Pons (tissue), 1 donor: Measurements from ENCODE around the gene GPC3.
"Not testable (repeated sequence)": the region's sequence is repeated elsewhere in the genome, so short reads cannot be mapped to it uniquely, and the experiment has no call there.

ENCODE experiments used
- DNase-seq: peaks from one replicate; pipeline ENCODE4 v3.0.0-alpha.2; 2016; ENCODE audit warnings: low spot score

Gene GPC3

GRCh38 chrX:133888084-133888483 is 97.3 kb downstream of the GPC3 start:
- not testable (repeated sequence) for DNase-seq

GRCh38 chrX:133884430-133885394 is 100.7 kb downstream of the GPC3 start:
- DNase-seq, result no peak

DNA sequence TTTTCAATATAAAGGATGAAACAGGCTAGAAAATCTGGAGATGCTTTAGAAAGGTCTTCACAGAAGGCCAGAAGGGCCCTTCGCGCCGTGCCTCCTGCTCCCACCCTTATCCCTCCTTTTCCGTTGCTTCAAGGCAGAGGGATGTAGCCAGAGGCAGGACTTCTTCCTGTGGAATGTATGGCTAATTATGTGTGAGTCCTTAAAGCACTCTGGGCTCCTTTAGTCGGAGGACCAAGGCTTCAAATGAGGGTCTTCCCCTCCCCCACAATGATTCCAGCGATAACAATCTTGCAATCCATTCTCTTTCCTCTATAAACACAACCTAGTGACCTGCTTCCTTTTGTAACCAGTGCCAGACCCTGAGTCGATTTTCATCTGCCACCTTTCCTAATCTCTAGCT is 103.5 kb downstream of the GPC3 start:
- no peak for DNase-seq

GRCh38 chrX:133881007-133881406 is 104.4 kb downstream of the GPC3 start:
- no peak for DNase-seq

DNA sequence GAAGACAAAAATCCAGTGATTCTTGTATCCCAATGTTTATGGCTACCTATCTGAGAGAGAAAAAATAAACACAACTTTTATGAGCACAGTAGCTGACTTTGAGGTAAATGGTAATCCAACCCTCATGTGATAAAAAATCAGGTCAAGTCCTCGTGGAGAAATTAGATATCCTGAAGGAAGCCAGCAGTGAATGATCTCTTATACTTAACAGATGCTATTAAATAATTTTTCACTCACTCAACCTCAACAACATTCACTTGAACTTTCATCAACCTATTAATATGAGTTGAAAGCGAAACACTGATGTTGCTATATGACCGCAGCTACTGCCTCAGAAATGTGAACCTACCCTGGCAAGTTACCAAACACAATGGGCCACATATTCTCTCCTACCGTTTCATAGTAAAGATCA is 105.4 kb downstream of the GPC3 start:
- DNase-seq, result no peak

DNA sequence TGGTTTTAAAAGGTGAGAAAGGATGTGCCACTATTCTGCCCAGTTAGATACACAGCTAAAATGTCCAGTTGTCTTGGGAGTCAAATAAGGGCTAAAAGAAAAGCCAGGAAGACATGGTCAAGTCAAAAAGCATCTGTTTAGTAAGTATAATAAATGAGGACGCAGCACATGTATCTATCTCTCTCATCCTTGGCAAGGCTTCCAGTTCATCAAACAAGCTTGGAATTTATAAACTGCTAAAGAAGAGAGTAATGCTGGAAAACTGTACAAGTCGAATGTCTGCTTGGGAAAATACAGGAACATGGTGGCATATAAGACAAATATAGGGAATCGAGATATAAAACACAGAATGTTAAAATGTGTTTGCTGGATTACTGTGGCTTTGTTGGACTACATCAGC is 106.7 kb downstream of the GPC3 start:
- no peak for DNase-seq

- DNase-seq, result no peak
Observed at GRCh38 chrX:133876646-133877045, 108.7 kb downstream of the GPC3 start.

- DNase-seq, result no peak
Observed at GRCh38 chrX:133869270-133869669, 116.1 kb downstream of the GPC3 start.

GRCh38 chrX:133868682-133869081 is 116.7 kb downstream of the GPC3 start:
- DNase-seq, result no peak

- no peak for DNase-seq
Observed at GRCh38 chrX:133868250-133868649, 117.1 kb downstream of the GPC3 start.

DNA sequence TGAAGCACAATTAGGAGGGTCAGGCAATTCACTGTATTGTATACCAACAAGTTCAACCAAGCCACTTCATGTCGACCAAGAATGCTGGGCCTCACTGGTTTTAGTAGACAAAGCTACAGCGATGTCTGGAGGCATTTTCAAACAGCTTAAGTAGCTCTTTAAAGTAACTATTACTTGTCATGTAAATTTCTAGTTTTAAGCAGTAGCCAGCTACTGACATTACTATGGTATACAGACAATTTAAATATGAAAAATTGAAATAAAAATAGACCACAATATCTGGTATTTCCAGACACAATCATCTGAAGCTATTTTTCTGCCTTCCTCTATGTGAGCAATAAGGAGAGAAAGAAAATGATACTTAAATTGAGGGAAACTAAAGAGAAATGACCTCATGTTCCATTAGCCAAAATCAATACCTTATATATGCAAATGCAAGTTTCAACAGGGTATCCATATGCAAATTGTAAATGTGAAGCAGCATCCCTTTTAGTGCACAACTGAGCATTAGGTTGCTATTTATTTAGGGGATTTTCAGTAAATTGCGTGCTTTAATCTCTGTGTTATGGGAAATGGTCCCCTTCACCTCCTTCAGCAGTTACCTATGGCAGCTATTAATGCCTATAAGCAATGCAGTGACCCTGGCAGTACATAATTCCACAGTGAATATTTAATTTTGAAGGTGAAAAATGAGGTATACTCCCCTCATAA is 119.5 kb downstream of the GPC3 start:
- DNase-seq, result no peak

DNA sequence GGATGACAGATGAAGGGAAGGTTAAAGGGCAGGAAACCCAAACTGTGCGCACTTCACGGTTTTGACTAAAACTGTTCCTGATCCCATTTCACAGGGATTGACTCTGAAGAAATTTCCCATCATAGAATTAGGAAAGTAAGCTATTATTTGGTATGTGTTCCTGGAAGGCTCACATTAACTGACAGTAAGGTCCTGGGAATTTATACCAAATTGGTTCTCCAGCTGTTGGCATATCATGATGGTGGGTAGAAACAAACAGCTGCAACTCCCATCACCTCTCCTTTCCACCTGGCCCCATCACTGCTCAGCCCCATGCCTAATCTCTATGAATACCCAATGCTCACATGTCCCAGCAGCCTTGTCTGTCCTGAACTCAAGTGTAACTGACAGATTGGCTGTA is 121.2 kb downstream of the GPC3 start:
- no peak for DNase-seq

DNA sequence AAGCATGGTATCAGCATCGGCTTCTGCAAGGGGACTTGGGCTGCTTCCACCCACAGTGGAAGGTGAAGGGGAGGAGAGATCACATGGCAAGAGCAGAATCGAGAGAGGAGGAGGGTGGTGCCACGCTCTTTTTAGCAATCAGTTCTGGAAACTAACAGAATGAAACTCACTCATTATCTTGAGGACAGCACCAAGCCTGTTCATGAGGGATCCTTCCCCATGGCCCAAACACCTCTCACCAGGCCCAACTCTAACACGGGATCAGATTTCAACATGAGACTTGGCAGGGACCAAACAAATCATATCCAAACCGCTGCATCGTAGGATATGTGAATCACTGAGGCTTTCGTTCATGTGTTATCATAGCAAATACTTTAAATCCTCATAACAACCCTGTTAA is 125.5 kb downstream of the GPC3 start:
- DNase-seq, result no peak

DNA sequence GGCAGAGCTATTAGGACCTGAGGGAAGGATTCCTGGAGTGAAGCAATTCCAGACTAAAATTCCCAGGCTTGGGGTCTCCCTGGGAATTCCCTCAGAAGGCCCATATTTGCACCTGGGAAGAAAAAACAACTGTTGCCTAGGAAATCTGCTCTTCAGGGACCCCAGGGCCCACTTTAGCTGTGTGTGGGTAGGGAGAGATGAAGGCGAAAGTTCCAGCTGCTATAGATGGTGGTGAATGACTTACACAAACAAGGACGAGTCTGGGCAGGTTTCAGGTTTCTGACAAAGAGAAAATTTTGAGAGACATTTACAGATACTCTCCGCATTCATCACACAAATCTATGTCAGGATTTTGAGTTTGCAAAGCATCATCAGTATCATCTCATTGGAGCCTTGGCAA is 126.1 kb downstream of the GPC3 start:
- no peak for DNase-seq

DNA sequence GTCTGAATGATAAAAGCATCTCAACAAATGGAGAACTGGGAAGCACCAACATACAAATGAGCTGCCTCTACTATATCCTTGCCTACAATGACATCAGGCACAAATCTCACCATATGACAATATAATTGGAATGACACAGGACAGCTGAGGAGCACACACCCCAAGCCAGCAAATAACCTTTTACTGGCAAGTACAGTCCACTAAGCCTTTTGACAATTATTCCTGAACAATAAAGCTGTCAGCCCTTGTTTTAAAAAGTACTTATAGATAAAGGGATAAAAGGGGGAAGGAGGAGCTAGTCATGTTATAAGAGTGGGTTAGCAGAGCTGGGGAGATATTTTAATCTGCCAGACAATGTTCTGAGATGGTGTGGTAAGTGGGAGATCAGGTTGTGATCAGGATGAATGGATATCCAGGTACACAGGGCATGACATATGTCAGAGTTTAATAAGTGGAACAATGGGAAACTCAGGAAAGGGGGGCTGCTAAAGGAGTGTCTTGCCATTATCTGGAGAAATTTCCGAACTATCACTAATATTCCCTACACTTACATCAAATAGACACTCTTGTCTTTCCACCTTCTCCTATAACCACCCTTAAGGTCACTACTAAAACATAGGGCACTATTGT is 127.6 kb downstream of the GPC3 start:
- DNase-seq, result no peak

GRCh38 chrX:133856819-133857218 is 128.6 kb downstream of the GPC3 start:
- DNase-seq, result no peak

DNA sequence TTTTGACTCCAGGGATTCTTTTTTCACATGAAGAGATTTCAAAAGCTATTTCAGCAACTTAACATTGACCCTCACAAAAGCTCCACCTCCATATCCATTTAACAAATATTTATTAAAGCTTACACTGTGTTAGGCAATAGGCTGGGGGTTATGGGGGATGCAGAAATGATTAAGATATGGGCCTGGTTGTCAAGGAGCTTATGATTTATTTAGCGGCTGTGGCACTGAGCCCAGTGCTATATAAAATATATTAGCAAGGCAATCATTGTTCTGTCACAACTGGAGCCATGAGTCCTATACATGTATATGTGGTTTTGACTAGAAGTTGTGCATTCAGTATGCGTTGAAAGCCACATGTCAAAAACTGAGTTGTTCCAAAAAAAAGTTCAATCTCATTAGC is 131.1 kb downstream of the GPC3 start:
- no peak for DNase-seq

GRCh38 chrX:133852837-133853356 is 132.5 kb downstream of the GPC3 start:
- no peak for DNase-seq

DNA sequence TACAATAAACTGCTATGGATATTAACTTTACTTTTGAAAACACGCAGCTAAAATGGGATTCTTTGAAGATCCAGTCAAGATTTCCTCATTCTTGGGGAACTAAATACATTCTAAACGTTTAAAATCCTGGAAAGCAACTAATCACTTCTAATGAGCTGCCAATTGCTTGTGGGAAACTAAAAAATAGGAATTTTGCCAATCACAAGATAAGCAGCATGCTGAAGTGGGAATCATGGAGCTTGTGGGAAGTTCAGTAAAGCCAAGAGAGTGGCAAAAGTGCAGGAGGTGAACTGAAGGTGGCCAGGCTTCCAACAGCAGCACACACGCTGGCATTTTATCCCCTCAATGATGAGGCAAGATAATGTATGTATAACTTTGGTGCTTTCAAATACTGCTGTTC is 133.0 kb downstream of the GPC3 start:
- no peak for DNase-seq

DNA sequence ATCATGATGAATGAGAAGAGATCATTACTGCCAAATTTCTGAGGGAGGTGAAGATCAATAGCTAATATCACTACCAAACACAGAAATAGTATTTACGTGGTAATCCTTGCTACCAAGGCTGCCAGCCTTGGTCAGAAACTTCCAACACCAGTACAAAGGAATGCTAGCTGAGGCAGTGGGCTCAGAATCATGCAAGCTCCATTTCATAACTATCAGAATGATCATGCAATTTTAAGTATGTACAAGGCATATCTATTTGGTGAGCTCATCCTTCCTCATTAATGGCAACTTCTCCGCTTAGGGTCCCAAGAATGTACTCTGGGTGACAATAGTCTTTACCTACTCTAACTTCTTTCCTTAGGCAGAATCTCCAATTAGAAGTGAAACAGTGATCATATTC is 135.0 kb downstream of the GPC3 start:
- no peak for DNase-seq

- no peak for DNase-seq
Observed at GRCh38 chrX:133849676-133850075, 135.7 kb downstream of the GPC3 start.

DNA sequence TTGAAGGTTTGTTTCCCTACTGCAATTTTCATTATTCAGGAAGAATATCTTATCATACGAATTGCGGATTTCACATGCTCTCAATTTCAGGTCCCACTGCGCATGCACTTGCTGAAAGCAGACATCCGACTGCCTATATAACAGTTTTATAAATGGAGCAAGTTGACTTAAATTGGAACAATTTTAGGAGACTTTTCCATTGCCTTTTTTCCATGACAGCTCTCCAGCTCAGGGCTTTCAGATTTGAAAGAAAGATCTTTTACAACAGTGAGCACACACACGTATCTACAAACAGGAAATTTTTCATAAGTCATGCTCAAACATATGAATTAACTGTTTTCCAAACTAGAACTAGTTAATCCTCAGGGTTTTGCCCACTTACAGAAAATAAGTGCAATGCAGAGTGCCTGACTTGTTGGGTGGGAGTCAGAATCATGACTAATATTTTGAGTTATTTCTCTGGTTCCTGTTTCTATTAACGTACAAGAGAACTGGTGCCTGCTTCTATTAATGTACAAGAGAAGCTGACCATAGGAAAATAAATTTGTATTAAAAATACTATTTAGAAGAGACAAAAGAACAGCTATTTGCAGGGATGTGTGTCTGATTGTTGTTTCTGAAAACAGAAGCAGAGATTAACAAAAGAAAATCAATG is 137.9 kb downstream of the GPC3 start:
- DNase-seq, result no peak
